Measurements from ENCODE around the gene CFAP410. TPM values are rescaled to one million over a fixed set of nuclear protein-coding genes. Genes with fewer than 3 reads are reported as not detected.

The CFAP410 gene
- total RNA-seq, 1 donor from 2014 or later, result 25.4 TPM

- intact Hi-C loops (cut with DNase I), result no loop called here
- DNase-seq, result peak; percentile 31
Measured at GRCh38 chr21:44372616-44373015, 33.4 kb upstream of the CFAP410 start.

DNA sequence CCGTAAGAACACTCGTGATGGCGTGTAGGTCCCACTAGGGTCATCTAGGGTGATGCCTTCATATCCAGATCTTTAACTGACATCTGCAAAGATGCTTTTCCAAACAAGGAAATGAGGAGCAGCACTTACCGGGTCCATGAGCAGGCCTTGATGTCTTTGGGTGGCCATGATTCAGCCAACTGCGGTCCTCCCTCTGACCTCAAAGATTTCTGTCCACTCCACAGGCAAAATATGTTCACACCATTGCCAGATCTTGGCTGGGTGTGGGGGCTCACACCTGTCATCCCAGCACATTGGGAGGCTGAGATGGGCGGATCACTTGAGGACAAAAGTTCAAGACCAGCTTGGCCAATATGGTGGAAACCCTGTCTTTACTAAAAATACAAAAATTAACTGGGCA lies 32.4 kb upstream of the CFAP410 start:
- ATAC-seq (no peak), DNase-seq (peak; percentile 15)
- H3K4me1 ChIP-seq, result peaks cover 6% of the 10 kb centered on the region
- H3K36me3 ChIP-seq, result no peaks in the 10 kb centered on the region
- no peaks in the 10 kb centered on the region for H3K9me3 ChIP-seq
- TF ChIP-seq, protein P1, sequence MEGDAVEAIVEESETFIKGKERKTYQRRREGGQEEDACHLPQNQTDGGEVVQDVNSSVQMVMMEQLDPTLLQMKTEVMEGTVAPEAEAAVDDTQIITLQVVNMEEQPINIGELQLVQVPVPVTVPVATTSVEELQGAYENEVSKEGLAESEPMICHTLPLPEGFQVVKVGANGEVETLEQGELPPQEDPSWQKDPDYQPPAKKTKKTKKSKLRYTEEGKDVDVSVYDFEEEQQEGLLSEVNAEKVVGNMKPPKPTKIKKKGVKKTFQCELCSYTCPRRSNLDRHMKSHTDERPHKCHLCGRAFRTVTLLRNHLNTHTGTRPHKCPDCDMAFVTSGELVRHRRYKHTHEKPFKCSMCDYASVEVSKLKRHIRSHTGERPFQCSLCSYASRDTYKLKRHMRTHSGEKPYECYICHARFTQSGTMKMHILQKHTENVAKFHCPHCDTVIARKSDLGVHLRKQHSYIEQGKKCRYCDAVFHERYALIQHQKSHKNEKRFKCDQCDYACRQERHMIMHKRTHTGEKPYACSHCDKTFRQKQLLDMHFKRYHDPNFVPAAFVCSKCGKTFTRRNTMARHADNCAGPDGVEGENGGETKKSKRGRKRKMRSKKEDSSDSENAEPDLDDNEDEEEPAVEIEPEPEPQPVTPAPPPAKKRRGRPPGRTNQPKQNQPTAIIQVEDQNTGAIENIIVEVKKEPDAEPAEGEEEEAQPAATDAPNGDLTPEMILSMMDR (IDR thresholded peaks at IDR 0.05), result no peak
- no peak overlapping the region for H3K27ac ChIP-seq
- peaks cover 8% of the 10 kb centered on the region for H3K27me3 ChIP-seq
- H3K4me3 ChIP-seq, result no peak overlapping the region
- intact Hi-C loops (cut with DNase I), result no loop called here

More at GRCh38 chr21:44372616-44373015, 33.4 kb upstream of the CFAP410 start:
- Histone ChIP-seq H3K36me3 (no peaks in the 10 kb centered on the region), H3K27ac (no peak overlapping the region), H3K27me3 (peaks cover 8% of the 10 kb centered on the region), H3K9me3 (no peaks in the 10 kb centered on the region), H3K4me3 (no peak overlapping the region), H3K4me1 (peaks cover 6% of the 10 kb centered on the region)
- no peak for ATAC-seq
- TF ChIP-seq, protein P1 (IDR thresholded peaks at IDR 0.05), result no peak

DNA sequence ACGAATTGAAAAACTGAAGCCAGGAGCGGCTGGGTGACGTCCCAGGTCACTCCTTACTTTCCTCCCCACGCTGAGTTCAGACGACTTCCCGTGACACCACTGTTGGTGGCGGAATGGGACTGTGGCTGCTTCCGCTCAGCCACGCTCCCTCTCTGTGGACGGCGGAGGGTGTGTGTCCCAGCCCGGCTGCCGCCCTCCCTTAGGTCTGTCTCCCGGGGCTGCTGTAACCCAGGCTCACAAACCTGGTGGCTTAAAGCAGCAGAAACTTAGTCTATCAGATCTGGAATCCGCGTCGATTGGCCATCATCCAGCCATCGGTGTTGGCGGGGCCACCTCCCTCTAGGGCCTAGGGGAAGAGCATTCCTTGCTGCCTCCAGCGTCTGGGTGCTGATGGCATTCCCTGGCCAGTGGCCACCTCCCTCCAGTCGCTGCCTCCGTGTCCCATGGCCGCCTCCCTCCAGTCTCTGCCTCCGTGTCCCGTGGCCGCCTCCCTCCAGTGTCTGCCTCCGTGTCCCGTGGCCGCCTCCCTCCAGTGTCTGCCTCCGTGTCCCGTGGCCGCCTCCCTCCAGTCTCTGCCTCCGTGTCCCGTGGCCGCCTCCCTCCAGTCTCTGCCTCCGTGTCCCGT lies 31.7 kb upstream of the CFAP410 start:
- H3K27ac ChIP-seq, result no peak overlapping the region
- no peaks in the 10 kb centered on the region for H3K36me3 ChIP-seq
- peak; percentile 54 for DNase-seq
- ATAC-seq, result no peak
- H3K4me3 ChIP-seq, result no peak overlapping the region
- no peaks in the 10 kb centered on the region for H3K9me3 ChIP-seq
- TF ChIP-seq, protein P1 (IDR thresholded peaks at IDR 0.05), result no peak
- peaks cover 8% of the 10 kb centered on the region for H3K27me3 ChIP-seq
- H3K4me1 ChIP-seq, result peaks cover 6% of the 10 kb centered on the region
- intact Hi-C loops (cut with DNase I), result no loop called here

GRCh38 chr21:44370027-44370735 lies 31.0 kb upstream of the CFAP410 start:
- Histone ChIP-seq H3K27ac (no peak overlapping the region), H3K36me3 (no peaks in the 10 kb centered on the region), H3K4me3 (peak overlapping the region; percentile 14), H3K9me3 (no peaks in the 10 kb centered on the region), H3K4me1 (peaks cover 6% of the 10 kb centered on the region), H3K27me3 (peaks cover 8% of the 10 kb centered on the region)
- TF ChIP-seq, protein P1 (IDR thresholded peaks at IDR 0.05), result no peak
- intact Hi-C loops (cut with DNase I), result no loop called here
- ATAC-seq (peak; percentile 68), DNase-seq (peak; percentile 74)

DNA sequence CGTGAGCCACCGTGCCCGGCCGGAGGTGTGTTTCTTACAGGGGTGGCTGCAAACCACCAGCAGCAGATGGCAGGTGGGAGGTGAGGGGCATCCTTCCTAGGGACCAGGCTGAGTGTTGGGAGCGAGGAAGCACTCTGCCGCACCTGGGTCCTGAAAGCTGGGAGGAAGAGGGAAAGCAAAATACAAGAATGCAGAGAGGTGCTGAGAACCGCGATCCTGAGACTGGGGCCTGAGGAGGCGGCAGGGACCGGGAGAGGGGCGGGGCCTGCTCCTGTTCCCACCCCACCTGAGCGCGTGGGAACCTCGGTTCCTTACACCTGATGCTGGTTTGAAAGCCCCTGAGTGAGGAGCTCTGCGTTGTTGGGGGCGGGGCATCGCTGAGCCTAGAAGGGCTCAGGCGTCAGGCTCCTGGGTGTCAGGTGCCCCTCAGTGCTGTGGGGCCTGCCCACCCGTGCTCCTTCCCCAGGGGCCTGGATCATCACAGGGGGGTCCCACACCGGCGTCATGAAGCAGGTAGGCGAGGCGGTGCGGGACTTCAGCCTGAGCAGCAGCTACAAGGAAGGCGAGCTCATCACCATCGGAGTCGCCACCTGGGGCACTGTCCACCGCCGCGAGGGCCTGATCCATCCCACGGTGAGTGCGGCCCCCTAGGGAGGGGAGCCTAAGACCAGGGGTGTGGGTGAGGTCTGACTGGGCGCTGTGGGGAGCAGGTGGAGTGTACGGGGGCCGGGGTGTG lies 29.7 kb upstream of the CFAP410 start:
- Histone ChIP-seq H3K36me3 (no peaks in the 10 kb centered on the region), H3K4me3 (no peak overlapping the region), H3K27ac (no peak overlapping the region), H3K4me1 (no peaks in the 10 kb centered on the region), H3K27me3 (peaks cover 8% of the 10 kb centered on the region), H3K9me3 (no peaks in the 10 kb centered on the region)
- ATAC-seq, result peak; percentile 20
- DNase-seq, result peak; percentile 63
- intact Hi-C loops (cut with DNase I), result no loop called here
- TF ChIP-seq, protein P1 (IDR thresholded peaks at IDR 0.05), result no peak

Measured in upper lobe of right lung (tissue), 1 donor.